Measurements from ENCODE around the gene CNFN. TPM values are rescaled to one million over a fixed set of nuclear protein-coding genes. Genes with fewer than 3 reads are reported as not detected.

The CNFN gene
- total RNA-seq, 1 experiment from 2014 or later, result 7.1 TPM

DNA sequence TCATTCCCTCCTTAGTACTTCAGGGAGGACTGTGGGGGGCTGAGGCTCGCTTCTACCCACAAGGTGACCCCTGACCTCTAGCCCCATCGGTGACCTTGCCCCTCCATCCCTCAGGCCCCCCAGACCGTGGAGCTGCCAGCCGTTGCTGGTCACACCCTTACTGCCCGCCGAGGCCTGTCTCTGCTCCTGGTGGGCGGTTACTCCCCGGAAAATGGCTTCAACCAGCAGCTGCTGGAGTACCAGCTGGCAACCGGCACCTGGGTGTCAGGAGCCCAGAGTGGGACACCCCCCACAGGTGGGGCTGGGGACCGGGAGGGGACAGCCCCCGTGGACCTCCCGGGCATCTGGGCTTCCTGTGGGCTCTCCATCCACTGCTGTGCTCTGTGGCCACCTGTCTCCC lies 32.8 kb downstream of the CNFN start:
- Mint-ChIP-seq H3K27me3 (ENCODE audit: low read depth) (no peaks in the 10 kb centered on the region), H3K4me1 (peaks cover 3 to 18% of the 10 kb centered on the region in 2 experiments), H3K27ac (peak overlapping the region in 2 of 3 experiments; percentile 45 to 48; a peak in 2 of 7 replicates), H3K9me3 (no peaks in the 10 kb centered on the region; a peak in 1 of 5 replicates), H3K4me3 (no peak overlapping the region), H3K36me3 (ENCODE audit: insufficient read depth in 1 of 3, low read depth in 3 of 3) (peaks cover 2 to 33% (median 31%) of the 10 kb centered on the region in 3 experiments)
- no peak overlapping the region for H3K9ac ChIP-seq (ENCODE audit: extremely low read depth, insufficient read length, low read length)
- H2BK20ac ChIP-seq (ENCODE audit: low read depth, low read length, poor library complexity, severe bottlenecking), result no peak overlapping the region
- H2BK15ac ChIP-seq (ENCODE audit: low read depth, low read length), result no peak overlapping the region
- no peak overlapping the region for H4K5ac ChIP-seq (ENCODE audit: insufficient read length, low read depth, low read length)
- no peaks in the 10 kb centered on the region for H3K27me3 ChIP-seq (ENCODE audit: insufficient read depth, low read length)
- no peaks in the 10 kb centered on the region for H3K4me1 ChIP-seq (ENCODE audit: insufficient read depth, low read length)
- H3T11ph ChIP-seq (ENCODE audit: low read length), result no peak overlapping the region
- H4K8ac ChIP-seq (replicated peaks; ENCODE audit: insufficient read length, low read depth, low read length), result no peak overlapping the region
- H4K20me1 ChIP-seq (ENCODE audit: control insufficient read depth, insufficient read depth, insufficient read length), result no peaks in the 10 kb centered on the region
- no peak overlapping the region for H3K14ac ChIP-seq (ENCODE audit: insufficient read depth, low read length)
- H3K18ac ChIP-seq (ENCODE audit: insufficient read length, low read depth, low read length), result no peak overlapping the region
- H3K9me3 ChIP-seq (ENCODE audit: control insufficient read depth, low read depth, low read length), result no peaks in the 10 kb centered on the region
- H2AFZ ChIP-seq (ENCODE audit: low read length), result no peak overlapping the region
- no peaks in the 10 kb centered on the region for H3K79me1 ChIP-seq (ENCODE audit: insufficient read depth, low read depth, low read length, poor library complexity, severe bottlenecking)
- H3K23me2 ChIP-seq (ENCODE audit: insufficient read length, low read depth, low read length, poor library complexity, severe bottlenecking), result no peaks in the 10 kb centered on the region
- H2BK120ac ChIP-seq (ENCODE audit: low read depth, low read length, poor library complexity, severe bottlenecking), result no peak overlapping the region
- no peak overlapping the region for H3K56ac ChIP-seq (ENCODE audit: insufficient read length, low read depth, low read length)
- H3K79me2 ChIP-seq (ENCODE audit: insufficient read depth, low read length), result no peaks in the 10 kb centered on the region
- H2AK5ac ChIP-seq (ENCODE audit: insufficient read length, low read length), result no peak overlapping the region
- H2BK5ac ChIP-seq (ENCODE audit: insufficient read length, low read length), result no peak overlapping the region
- H3K23ac ChIP-seq (ENCODE audit: insufficient read length, low read depth, low read length), result no peak overlapping the region
- H3K27ac ChIP-seq (ENCODE audit: insufficient read length, low read depth, low read length), result no peak overlapping the region
- WGBS (ENCODE audit: extremely low coverage, insufficient read length, low lambda C conversion rate), result no CpG with 5 or more reads among the region's 12 CpGs
- no peak for DNase-seq
- TF ChIP-seq, protein P1, sequence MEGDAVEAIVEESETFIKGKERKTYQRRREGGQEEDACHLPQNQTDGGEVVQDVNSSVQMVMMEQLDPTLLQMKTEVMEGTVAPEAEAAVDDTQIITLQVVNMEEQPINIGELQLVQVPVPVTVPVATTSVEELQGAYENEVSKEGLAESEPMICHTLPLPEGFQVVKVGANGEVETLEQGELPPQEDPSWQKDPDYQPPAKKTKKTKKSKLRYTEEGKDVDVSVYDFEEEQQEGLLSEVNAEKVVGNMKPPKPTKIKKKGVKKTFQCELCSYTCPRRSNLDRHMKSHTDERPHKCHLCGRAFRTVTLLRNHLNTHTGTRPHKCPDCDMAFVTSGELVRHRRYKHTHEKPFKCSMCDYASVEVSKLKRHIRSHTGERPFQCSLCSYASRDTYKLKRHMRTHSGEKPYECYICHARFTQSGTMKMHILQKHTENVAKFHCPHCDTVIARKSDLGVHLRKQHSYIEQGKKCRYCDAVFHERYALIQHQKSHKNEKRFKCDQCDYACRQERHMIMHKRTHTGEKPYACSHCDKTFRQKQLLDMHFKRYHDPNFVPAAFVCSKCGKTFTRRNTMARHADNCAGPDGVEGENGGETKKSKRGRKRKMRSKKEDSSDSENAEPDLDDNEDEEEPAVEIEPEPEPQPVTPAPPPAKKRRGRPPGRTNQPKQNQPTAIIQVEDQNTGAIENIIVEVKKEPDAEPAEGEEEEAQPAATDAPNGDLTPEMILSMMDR (conservative IDR thresholded peaks at IDR 0.05), result no peak
- no peak overlapping the region for H2BK12ac ChIP-seq (ENCODE audit: insufficient read length, low read depth, low read length)
- H3K4me2 ChIP-seq (ENCODE audit: insufficient read depth, insufficient read length, low read length), result no peak overlapping the region
- H4K91ac ChIP-seq (ENCODE audit: insufficient read length, low read depth, low read length), result no peak overlapping the region
- H3K4ac ChIP-seq (ENCODE audit: low read depth, low read length), result no peak overlapping the region

Data from H9 (cell line).